Urothelium cell line (cell line): ENCODE measurements around the gene FAAP100.
A peak's percentile ranks its signal among the peaks of the same experiment; 100 is the strongest.

ENCODE experiments used
- DNase-seq: peaks from one replicate; pipeline ENCODE4 v3.0.0; 2011; ENCODE audit warnings: low spot score, mixed read lengths
- FAIRE-seq: peaks from 2 replicates; lab custom pipeline; 2011; peaks lifted over from hg19 to GRCh38; lab: Jason Lieb, UNC

FAAP100 gene

DNA sequence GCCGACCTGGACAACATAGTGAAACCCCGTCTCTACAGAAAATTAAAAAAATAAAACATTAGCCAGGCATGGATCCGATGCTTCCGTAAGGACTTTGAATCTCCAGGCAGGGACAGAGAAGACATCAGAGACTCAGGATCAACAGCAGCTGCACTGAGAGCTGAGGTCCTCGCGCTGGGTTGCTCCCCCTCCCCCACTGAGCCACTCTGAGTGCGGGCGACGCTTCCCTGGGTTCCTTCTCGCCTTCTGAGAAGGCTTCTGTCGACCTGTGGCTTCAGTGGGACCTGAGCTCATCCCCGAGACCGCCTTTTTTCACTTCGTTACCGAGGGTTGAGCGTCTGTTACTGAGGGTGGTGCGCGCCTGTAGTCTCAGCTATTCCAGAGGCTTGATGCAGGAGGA, 60.0 kb downstream of the FAAP100 start:
- DNase-seq (no peak), FAIRE-seq (no peak)

DNA sequence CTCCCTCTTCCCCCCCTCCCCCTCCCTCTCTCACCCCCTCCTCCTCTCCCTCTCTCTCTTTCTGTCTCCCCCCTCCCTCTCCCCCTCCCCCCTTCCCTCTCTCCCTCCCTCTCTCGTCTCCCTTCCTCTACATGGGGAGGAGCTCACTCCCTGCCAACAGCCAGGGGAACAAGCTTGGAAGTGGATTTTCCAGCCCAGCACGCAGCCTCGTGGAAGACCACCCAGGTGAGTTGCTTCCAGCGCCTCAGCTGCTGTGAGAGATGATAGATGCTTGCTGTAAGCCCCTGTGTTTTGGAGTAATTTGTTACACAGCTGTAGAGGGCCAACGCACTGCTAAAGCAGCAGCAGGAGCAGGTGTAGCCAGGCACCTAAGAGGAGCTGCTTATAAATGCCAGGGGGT, 60.4 kb downstream of the FAAP100 start:
- DNase-seq, result no peak
- no peak for FAIRE-seq

DNA sequence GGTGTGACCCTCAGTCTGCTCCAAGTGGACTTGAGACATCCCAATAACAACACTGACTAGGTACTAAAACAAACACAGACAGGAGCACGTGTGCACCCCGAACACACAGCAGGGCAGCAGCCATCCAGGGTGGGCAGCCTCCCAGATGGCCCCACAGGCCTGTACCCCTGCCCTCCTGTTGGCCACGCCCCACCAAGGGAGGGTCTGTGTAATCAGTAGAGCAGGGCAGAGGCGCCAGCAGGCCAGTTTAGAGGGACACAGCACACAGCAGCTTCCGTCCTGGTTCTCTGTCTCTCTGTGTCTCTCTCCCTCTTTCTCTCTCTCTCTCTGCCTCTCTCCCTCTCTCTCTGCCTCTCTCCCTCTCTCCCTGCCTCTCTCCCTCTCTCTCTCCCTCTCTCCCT, 61.0 kb downstream of the FAAP100 start:
- DNase-seq, result no peak
- peak; percentile 63 for FAIRE-seq

DNA sequence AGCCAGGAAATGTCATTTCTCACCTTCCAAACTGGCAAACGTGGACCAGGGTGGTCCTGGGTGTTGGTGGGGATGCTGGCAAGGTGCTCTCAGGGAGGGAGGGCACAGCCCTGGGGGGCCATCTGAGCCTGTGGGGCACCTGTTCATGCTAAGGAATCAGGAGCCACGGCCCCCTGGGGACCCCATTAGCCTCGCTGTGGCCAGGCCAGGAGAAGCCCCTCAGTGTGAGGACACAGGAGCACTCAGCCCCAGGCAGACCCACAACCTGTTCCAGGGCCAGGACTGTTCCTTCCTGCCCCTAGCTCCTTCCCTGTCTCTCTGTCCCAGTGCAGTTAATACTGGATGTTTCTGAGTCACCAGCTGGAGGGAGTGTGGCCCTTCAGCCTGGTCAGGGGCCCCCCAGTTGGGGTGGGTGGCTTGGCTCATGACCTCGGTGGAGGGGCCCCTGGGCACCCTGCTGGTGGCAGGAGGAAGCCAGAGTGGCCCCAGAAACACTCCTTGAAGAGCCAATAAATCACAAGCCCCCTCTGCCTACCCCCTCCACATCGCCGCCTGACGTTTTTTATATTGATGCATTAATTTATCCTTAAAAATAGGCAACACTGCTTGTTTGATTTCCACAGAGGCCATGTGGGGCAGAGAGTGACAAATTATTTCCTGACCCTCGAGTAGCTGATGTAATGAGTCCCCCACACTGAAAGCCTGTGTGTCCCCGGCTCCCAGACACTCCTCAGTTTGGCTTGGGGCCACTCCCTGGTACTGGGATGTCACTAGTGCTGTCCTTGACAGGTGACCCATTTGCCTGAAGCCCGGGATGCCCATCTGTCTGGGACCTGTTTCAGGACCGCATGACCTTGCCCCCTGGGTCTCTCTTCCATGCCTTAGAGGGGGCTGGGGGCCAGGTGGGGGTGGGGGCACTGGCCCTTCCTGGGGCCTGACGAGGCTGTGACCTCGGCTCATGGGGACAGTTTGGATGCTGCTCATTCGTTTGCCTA, 61.9 kb downstream of the FAAP100 start:
- no peak for FAIRE-seq
- no peak for DNase-seq
